ENCODE measurements around the gene MIS18A.

DNA sequence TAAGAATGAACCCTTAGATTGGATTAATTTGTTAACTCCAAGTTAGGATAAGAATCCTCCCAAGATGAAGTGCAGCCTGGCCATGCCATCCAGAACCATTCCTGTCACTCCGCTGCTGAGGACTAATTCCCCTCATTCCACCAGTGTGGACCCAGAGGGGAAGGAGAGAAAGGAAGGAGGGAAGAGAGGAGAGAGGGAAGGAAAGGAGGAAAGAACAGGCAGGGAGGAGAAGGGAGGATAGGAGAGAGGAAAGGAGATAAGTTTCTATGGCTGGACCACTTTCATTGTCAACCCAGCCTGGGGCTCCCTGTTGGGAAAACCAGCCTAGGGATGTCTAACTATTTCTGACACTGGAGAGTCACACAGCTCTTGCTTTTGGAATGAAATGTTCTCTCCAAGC, 24.5 kb upstream of the MIS18A start:
- TF ChIP-seq, protein P1, sequence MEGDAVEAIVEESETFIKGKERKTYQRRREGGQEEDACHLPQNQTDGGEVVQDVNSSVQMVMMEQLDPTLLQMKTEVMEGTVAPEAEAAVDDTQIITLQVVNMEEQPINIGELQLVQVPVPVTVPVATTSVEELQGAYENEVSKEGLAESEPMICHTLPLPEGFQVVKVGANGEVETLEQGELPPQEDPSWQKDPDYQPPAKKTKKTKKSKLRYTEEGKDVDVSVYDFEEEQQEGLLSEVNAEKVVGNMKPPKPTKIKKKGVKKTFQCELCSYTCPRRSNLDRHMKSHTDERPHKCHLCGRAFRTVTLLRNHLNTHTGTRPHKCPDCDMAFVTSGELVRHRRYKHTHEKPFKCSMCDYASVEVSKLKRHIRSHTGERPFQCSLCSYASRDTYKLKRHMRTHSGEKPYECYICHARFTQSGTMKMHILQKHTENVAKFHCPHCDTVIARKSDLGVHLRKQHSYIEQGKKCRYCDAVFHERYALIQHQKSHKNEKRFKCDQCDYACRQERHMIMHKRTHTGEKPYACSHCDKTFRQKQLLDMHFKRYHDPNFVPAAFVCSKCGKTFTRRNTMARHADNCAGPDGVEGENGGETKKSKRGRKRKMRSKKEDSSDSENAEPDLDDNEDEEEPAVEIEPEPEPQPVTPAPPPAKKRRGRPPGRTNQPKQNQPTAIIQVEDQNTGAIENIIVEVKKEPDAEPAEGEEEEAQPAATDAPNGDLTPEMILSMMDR (IDR thresholded peaks at IDR 0.05; ENCODE audit: insufficient read depth, low read length, poor library complexity, severe bottlenecking), result no peak
- no peak for TF ChIP-seq EZH2phosphoT487 (conservative IDR thresholded peaks at IDR 0.05; ENCODE audit: low read length)

All from SU-DHL-6 (cell line).